Raji (cell line): Measurements from ENCODE around the gene SLC25A12.

ENCODE experiments used
- POLR2A ChIP-seq: IDR thresholded peaks from 2 replicates; pipeline ENCODE4 v1.6.1; 2011; ENCODE audit warnings: low read depth, low read length, control low read depth; ENCODE audit not compliant: insufficient read depth

The SLC25A12 gene

GRCh38 chr2:171810422-171811244, 83.4 kb downstream of the SLC25A12 start:
- TF ChIP-seq POLR2A: no peak

GRCh38 chr2:171807831-171808393, 86.1 kb downstream of the SLC25A12 start:
- TF ChIP-seq POLR2A: no peak

DNA sequence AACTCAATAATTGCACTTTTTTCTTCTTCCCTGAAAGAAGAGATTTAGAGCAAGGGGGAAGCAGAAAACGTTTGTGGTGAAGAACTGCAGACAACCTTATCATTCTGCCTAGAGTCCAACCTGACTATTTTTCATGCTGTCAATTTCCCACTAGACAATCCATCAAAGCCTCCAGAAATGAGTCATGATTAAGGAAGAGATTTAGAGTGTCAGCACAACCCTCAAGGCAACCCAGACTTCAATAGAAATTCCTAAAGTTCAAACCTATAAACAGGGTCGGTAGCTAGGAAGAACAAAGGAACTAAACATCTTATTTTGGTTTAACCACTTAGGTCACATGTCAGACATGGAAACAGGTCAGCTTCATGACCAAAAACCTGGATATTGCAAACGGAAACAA, 86.9 kb downstream of the SLC25A12 start:
- no peak for TF ChIP-seq POLR2A

DNA sequence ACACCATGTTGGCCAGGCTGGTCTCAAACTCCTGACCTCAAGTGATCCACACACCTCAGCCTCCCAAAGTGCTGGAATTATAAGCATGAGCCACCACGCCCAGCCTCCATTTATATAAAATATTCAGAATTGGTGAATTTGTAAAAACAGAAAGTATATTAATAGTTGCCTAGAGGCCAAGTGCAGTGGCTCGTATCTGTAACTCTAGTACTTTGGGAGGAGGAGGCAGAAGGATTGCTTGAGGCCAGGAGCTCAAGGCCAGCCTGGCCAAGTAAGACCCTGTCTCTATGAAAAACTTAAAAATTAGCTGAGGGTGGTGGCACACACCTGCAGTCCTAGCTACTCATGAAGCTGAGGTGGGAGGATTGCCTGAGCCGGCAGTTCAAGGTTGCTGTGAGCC, 89.6 kb downstream of the SLC25A12 start:
- TF ChIP-seq POLR2A: no peak

DNA sequence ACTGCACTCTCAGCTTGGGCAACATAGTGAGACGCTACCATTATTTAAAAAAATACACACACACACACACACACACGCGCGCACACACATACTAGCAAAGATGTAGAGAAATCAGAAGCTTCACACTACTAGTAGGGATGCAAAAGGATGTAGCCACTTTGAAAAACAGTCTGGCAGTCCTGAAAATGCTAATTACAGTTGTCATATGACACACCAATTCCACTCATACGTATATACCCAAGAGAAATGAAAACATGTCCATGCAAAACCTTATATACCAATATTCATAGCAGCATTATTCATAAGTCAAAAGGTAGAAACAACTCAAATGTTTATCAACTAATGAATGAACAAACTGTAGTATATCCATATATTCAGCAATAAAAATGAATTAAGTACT, 90.3 kb downstream of the SLC25A12 start:
- TF ChIP-seq POLR2A: no peak

- TF ChIP-seq POLR2A: no peak
Measured at GRCh38 chr2:171800639-171801038, 93.4 kb downstream of the SLC25A12 start.

DNA sequence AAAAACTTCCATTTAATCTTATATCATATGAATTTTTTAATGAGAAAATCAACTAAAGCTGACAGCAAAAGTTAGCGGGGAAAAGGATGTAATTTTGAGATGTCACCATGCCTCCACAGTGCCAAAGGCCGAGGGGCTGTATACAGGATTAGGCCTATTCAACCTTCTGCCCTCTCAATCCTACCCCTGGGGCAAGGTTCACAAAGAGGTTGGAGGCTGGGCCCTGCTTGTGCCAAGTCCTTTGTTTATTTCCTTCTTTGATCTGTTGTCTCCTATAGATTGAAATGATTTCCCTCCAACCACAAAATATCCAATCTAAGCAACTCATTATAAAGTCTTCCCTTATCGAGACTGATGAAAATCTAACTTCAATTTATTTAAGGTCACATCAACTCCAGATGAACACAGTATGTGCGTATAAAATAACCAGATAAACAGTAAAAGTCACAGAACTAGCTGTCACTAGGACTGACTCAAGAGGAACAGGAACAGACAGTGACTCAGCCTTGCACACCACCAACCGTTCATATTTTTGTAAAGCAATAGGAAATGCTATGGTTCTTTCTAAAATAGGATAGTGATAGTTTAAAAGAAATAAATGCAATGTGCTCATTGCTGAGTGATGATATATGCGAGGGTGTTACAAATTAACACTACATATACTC, 95.8 kb downstream of the SLC25A12 start:
- TF ChIP-seq POLR2A: no peak

- no peak for TF ChIP-seq POLR2A
Measured at GRCh38 chr2:171794918-171795317, 99.1 kb downstream of the SLC25A12 start.

GRCh38 chr2:171793691-171794678, 100.1 kb downstream of the SLC25A12 start:
- no peak for TF ChIP-seq POLR2A

DNA sequence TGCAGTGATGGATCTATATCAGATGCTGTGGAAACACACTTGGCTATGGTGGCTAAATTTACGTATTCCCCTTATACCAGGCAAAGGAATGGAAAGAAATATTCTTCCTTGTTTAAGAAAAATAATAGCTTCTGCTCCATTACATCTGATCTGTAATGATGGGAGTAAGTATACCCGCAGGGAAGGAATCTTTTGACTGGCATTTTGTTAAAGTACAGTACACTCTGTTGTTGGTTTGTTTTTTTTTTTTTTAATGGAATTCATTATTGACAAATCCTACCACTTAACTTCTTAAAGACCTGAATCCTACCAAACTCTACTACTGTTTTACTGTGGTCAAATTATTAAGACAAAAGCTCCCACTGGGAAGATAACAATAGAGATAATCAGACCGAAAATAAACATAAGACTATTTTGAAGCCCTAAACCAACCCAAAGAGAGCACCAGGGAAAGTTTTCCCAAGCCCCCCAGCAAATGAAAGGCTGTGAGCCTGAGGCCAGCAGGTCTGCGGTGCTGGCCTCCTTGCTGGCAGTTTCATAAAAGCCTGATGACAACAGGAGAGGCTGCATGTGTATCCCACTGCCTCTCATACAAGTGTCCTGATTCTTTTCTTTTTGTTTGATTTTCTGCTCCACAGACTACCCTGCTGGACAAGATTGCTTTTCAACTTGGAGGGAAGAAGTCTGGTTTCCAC, 101.0 kb downstream of the SLC25A12 start:
- TF ChIP-seq POLR2A: no peak

- no peak for TF ChIP-seq POLR2A
Measured at GRCh38 chr2:171792157-171792556, 101.9 kb downstream of the SLC25A12 start.

DNA sequence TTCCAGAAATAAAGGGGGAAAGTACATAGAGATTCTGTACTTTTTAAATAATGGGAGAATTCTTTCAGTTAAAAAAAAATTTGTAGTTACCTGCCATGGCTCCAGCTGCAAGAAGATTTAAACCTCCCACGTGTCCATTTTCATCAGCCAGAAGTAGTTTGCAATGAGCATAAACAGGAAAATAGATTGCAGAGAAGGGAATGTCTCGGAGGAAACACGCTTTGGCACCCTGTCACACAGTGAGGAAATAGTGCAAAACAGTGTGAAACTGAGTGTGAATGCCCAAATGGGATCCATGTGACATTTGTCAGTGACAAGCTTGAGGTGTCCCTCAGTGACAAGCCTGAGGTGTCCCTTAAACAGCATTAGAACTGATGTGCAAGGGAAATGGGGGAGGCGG, 102.7 kb downstream of the SLC25A12 start:
- no peak for TF ChIP-seq POLR2A

DNA sequence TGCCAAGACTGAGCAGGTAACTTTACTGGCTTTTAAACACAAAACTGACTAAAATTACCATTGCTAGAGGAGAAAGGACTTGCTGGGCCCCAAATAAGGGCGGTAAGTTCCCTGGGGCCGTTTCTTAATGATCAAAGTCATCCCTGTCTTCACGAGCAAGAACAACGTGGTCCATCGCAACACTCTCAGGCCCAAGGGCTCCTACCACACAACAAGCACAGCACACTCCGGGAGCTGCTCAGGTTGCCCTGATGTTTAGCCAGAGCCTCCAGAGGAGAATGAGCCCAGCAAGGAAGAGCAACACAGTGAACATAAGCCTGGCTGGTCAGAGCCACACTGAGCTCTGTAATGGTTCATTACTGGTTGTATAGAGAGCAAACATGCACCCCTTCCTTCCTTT, 104.1 kb downstream of the SLC25A12 start:
- TF ChIP-seq POLR2A: no peak

DNA sequence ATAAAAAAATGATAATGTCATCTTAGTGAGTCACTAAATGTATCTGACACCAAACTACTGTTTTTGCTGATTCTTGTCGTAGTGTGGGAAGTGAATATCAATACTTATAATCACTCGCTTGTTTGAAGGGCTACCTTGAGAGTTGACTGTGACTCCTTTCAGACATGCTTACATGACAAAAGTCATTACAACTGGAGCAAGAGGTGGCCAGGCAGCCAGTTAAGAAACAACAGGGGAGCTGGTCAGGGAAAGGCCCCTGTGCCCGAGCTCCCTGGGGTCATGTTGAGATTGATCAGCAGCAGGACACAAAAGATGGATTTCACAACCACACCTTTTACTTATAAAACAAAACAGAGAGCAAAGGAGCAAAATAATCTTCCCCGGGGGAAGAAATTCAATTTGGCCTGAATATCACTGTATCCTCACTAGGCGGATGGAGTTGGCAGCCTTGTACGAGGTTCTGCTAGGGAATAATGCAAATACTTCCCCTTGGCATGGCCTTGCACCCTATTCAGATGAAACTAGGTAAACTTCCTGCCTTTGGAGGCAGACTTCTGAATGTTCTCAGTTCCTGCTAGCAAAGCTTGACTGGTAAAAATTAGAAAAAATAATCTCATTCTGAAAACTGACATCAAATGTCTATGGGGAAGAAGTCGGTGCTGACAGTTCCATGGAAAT, 105.6 kb downstream of the SLC25A12 start:
- no peak for TF ChIP-seq POLR2A
